CD8-positive, alpha-beta memory T cell (primary cell): ENCODE results near the gene MAP3K14. TPM values are rescaled to one million over a fixed set of nuclear protein-coding genes. Genes with fewer than 3 reads are reported as not detected.

Experiments used
- CTCF ChIA-PET: fragments of 350-600 bp; sonication (Branson Sonifier 250); formaldehyde crosslinking; loops from one replicate; lab custom pipeline; 2021; ENCODE audit warnings: antibody characterized with exemption; lab: Charles Lee
- POLR2A ChIA-PET: fragments of 350-600 bp; sonication (Branson Sonifier 250); formaldehyde crosslinking; loops from one replicate; lab custom pipeline; 2021; ENCODE audit warnings: antibody characterized with exemption; lab: Charles Lee
- DNase-seq, 5 donors: peaks; one replicate each; pipeline versions ENCODE4 v3.0.0 to v3.0.0-alpha.2; 2020 to 2022; ENCODE audit warnings: mixed read lengths in 1 of 5
- H3K27ac ChIP-seq: one replicate; pipeline ENCODE4 v1.7.0; 2013; ENCODE audit warnings: low read depth, mild to moderate bottlenecking, low read length, moderate library complexity
- H3K27me3 ChIP-seq: 2 replicates; pipeline ENCODE4 v1.7.0; 2013; ENCODE audit warnings: low read length, mild to moderate bottlenecking; ENCODE audit not compliant: insufficient read depth, poor library complexity, severe bottlenecking
- H3K36me3 ChIP-seq: 2 replicates; pipeline ENCODE4 v1.7.0; 2013; ENCODE audit warnings: mild to moderate bottlenecking, low read length, moderate library complexity; ENCODE audit not compliant: insufficient read depth
- H3K4me1 ChIP-seq: 2 replicates; pipeline ENCODE4 v1.7.0; 2013; ENCODE audit warnings: mild to moderate bottlenecking, low read length, moderate library complexity; ENCODE audit not compliant: insufficient read depth
- H3K4me3 ChIP-seq: 2 replicates; pipeline ENCODE4 v1.7.0; 2013; ENCODE audit warnings: mild to moderate bottlenecking, low read length
- H3K9me3 ChIP-seq: 2 replicates; pipeline ENCODE4 v1.7.0; 2013; ENCODE audit warnings: mild to moderate bottlenecking, low read length
- H3K27ac Mint-ChIP-seq, 8 donors: one replicate each; pipeline ENCODE4 v1.8.0; 2020 to 2021; ENCODE audit warnings: mixed read lengths in 8 of 8, mild to moderate bottlenecking in 6 of 8, inconsistent platforms in 3 of 8, moderate library complexity in 3 of 8
- H3K27me3 Mint-ChIP-seq, 2 donors: one replicate each; pipeline ENCODE4 v1.8.0; 2020 to 2021; ENCODE audit warnings: mixed read lengths in 2 of 2, mild to moderate bottlenecking in 1 of 2, moderate library complexity in 1 of 2
- H3K36me3 Mint-ChIP-seq, 3 donors: one replicate each; pipeline ENCODE4 v1.8.0; 2020 to 2021; ENCODE audit warnings: mixed read lengths in 3 of 3, inconsistent platforms in 1 of 3, mild to moderate bottlenecking in 1 of 3
- H3K4me1 Mint-ChIP-seq, 3 donors: one replicate each; pipeline ENCODE4 v1.8.0; 2020 to 2021; ENCODE audit warnings: mixed read lengths in 3 of 3, inconsistent platforms in 1 of 3, mild to moderate bottlenecking in 1 of 3
- H3K4me3 Mint-ChIP-seq, 7 donors: one replicate each; pipeline ENCODE4 v1.8.0; 2020 to 2021; ENCODE audit warnings: mixed read lengths in 7 of 7, mild to moderate bottlenecking in 6 of 7, moderate library complexity in 4 of 7, inconsistent platforms in 2 of 7
- H3K9me3 Mint-ChIP-seq, 5 donors: one replicate each; pipeline ENCODE4 v1.8.0; 2020 to 2022; ENCODE audit warnings: mixed read lengths in 5 of 5, mild to moderate bottlenecking in 3 of 5, moderate library complexity in 2 of 5, inconsistent platforms in 1 of 5
- polyA plus RNA-seq: library from polyadenylated mRNA; unstranded; fragments of 300-500 nt; fragmentation: Illumina TruSeq; gene quantifications from one replicate; pipeline ENCODE4 v1.2.3, GENCODE V29; 2021
- total RNA-seq, 2 experiments: library from RNA; stranded (reverse); gene quantifications; one replicate each; pipeline ENCODE4 v1.2.3, GENCODE V29; 2021

The MAP3K14 gene
- total and polyA plus RNA-seq, 3 experiments from 2014 or later, result 9.0 to 62.4 (median 60.2) TPM

GRCh38 chr17:45287526-45288500 lies 29.0 kb downstream of the MAP3K14 start:
- no peaks in the 10 kb centered on the region for H3K27me3 ChIP-seq
- peaks cover 12 to 31% (median 19%) of the 10 kb centered on the region in 3 donors for H3K4me1 Mint-ChIP-seq
- H3K4me3 Mint-ChIP-seq, result no peak overlapping the region
- no peaks in the 10 kb centered on the region for H3K9me3 ChIP-seq
- H3K36me3 ChIP-seq, result peaks cover 48% of the 10 kb centered on the region
- ChIA-PET CTCF (interaction anchor here (1.4 to 2.6 kb wide), 4 partner anchors 11 to 98 kb away, joined by 3 to 10 read pairs (median 4); no protein-coding TSS in a partner anchor), POLR2A (interaction anchor here (1.3 kb wide), 1 partner anchor 24 kb away, joined by 3 read pairs; no protein-coding TSS in a partner anchor)
- H3K27ac ChIP-seq, result no peak overlapping the region
- H3K27ac Mint-ChIP-seq, result peak overlapping the region in 6 of 8 donors; percentile 17 to 65 (median 38)
- no peaks in the 10 kb centered on the region for H3K27me3 Mint-ChIP-seq
- no peak for DNase-seq
- no peaks in the 10 kb centered on the region for H3K9me3 Mint-ChIP-seq
- H3K4me3 ChIP-seq, result no peak overlapping the region
- no peaks in the 10 kb centered on the region for H3K4me1 ChIP-seq
- H3K36me3 Mint-ChIP-seq, result peaks cover 0 to 86% (median 12%) of the 10 kb centered on the region in 3 donors

DNA sequence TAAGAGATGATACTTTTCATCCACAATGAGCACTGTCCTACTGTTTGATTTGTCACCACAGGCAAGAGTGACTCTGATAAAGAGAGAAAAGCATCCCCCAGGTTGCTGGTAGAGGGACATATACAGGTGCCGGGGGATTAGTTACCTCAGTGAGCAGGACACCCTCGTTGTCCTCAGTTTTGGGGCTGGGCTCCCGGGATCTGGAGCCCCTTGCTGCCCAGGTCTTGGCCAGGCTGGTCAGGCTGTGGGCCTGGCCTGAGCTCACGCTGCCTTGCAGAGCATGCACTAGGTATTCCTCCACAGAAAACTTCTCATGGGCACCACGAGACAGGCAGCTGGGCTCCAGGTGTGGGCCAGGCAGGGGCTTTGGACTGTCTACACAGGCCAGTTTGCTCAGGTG lies 30.5 kb downstream of the MAP3K14 start:
- no peaks in the 10 kb centered on the region for H3K9me3 Mint-ChIP-seq
- Histone ChIP-seq H3K36me3 (peaks cover 51% of the 10 kb centered on the region), H3K27ac (no peak overlapping the region), H3K9me3 (no peaks in the 10 kb centered on the region), H3K27me3 (no peaks in the 10 kb centered on the region), H3K4me1 (no peaks in the 10 kb centered on the region), H3K4me3 (no peak overlapping the region)
- CTCF ChIA-PET, result interaction anchor here (1.6 to 1.9 kb wide), 2 partner anchors 13 to 99 kb away, joined by 4 to 5 read pairs; no protein-coding TSS in a partner anchor
- no peak for DNase-seq
- no peak overlapping the region for H3K4me3 Mint-ChIP-seq
- POLR2A ChIA-PET, result no interaction called here
- peaks cover 0 to 85% (median 12%) of the 10 kb centered on the region in 3 donors for H3K36me3 Mint-ChIP-seq
- peaks cover 7 to 18% (median 10%) of the 10 kb centered on the region in 3 donors for H3K4me1 Mint-ChIP-seq
- H3K27ac Mint-ChIP-seq, result peak overlapping the region in 6 of 8 donors; percentile 29 to 86 (median 52)
- H3K27me3 Mint-ChIP-seq, result no peaks in the 10 kb centered on the region

- Mint-ChIP-seq H3K9me3 (no peaks in the 10 kb centered on the region), H3K4me3 (no peak overlapping the region), H3K27ac (peak overlapping the region in 6 of 8 donors; percentile 51 to 82 (median 62)), H3K27me3 (no peaks in the 10 kb centered on the region), H3K36me3 (peaks cover 3 to 77% (median 10%) of the 10 kb centered on the region in 3 donors), H3K4me1 (peaks cover 4 to 10% (median 6%) of the 10 kb centered on the region in 3 donors)
- ChIA-PET POLR2A (no interaction called here), CTCF (interaction anchor here (0.7 to 3.2 kb wide), 7 partner anchors 10 to 101 kb away, joined by 3 to 18 read pairs (median 4); partner anchors contain the start of gene MAP3K14)
- Histone ChIP-seq H3K4me1 (no peaks in the 10 kb centered on the region), H3K27me3 (no peaks in the 10 kb centered on the region), H3K27ac (no peak overlapping the region), H3K9me3 (no peaks in the 10 kb centered on the region), H3K36me3 (peaks cover 40% of the 10 kb centered on the region), H3K4me3 (no peak overlapping the region)
- DNase-seq, result no peak
Observed at GRCh38 chr17:45284176-45285140, 32.4 kb downstream of the MAP3K14 start.

DNA sequence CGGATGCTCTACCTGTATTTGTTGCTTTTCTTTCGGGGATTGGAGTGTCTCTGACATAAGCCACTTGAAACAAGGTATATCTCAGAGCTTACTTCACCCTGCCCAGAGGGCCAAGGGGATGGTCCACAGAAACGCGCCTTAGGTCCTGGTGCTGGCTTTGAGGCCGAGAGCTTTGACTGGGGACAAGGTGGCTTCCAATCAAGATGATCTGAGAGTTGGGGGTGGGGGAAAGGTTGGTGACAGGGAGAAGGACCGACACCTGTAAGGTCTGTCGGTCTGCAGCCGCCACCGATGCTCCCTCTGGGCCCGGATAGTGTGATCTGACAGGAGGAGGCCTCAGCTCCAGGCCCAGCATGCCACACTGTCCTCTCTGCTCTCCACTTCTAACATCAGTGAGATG lies 33.1 kb downstream of the MAP3K14 start:
- Histone ChIP-seq H3K4me1 (no peaks in the 10 kb centered on the region), H3K27ac (no peak overlapping the region), H3K36me3 (peaks cover 36% of the 10 kb centered on the region), H3K27me3 (no peaks in the 10 kb centered on the region), H3K9me3 (no peaks in the 10 kb centered on the region), H3K4me3 (no peak overlapping the region)
- DNase-seq, result no peak
- no peaks in the 10 kb centered on the region for H3K9me3 Mint-ChIP-seq
- H3K4me3 Mint-ChIP-seq, result no peak overlapping the region
- H3K27ac Mint-ChIP-seq, result peak overlapping the region in 6 of 8 donors; percentile 29 to 82 (median 55)
- peaks cover 3 to 75% (median 10%) of the 10 kb centered on the region in 3 donors for H3K36me3 Mint-ChIP-seq
- POLR2A ChIA-PET, result no interaction called here
- peaks cover 4 to 10% (median 6%) of the 10 kb centered on the region in 3 donors for H3K4me1 Mint-ChIP-seq
- H3K27me3 Mint-ChIP-seq, result no peaks in the 10 kb centered on the region
- CTCF ChIA-PET, result interaction anchor here (0.7 to 3.2 kb wide), 9 partner anchors 8 to 107 kb away, joined by 3 to 18 read pairs (median 4); partner anchors contain the start of gene MAP3K14

DNA sequence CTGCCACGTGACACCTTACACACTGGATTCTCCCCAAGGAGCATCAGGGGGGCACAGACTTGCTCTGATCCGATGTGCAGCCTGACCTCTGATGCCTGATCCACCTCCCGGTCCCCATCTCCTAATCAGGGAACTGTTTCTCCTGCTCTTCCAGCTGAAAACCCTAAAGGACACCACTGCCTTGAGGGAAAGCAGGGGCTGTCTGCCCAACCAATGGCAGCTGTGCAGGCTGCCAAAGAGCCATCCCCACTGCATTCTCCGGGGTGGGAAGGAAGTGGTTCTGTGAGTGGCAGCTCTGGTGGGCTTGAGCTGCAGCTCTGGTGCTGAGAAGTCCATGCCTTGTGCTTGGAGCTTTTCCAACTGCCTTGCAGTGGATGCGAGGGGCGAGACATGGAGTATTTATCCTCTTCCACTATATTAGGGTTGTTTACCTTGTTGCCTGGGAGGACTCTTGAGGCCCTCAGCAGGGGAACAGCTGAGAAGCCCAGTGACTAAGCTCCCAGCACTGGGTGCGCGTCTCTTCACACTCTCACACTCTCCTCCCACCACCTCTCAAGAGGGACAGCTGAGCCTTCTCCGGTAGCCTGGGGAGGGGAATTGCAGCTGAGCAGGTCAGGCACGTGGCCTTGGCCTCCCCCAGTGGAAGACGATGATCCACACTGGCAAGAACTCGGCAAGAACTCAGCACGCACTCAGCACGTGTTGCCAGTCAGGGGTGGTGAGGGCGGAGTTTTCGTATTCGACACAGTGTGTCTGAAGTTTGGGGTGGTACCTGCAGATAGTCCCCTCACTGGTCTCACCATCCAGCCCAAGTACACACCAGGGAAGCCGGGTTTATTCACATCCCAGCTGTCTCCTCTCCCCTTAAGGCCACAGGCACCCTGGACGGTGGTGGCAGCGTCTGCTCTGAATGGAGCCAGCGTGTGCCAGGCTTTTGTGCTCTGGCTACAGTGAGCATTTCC lies 33.9 kb downstream of the MAP3K14 start:
- H3K27me3 Mint-ChIP-seq, result no peaks in the 10 kb centered on the region
- ChIA-PET CTCF (interaction anchor here (0.9 to 3.2 kb wide), 9 partner anchors 9 to 108 kb away, joined by 3 to 18 read pairs (median 4); partner anchors contain the start of gene MAP3K14), POLR2A (interaction anchor here (1.0 kb wide), 1 partner anchor 39 kb away, joined by 3 read pairs; no protein-coding TSS in a partner anchor)
- peaks cover 36% of the 10 kb centered on the region for H3K36me3 ChIP-seq
- no peaks in the 10 kb centered on the region for H3K4me1 ChIP-seq
- no peaks in the 10 kb centered on the region for H3K9me3 Mint-ChIP-seq
- no peak overlapping the region for H3K4me3 ChIP-seq
- DNase-seq, result peak in 1 of 5 donors; percentile 11
- H3K27ac ChIP-seq, result no peak overlapping the region
- H3K27me3 ChIP-seq, result no peaks in the 10 kb centered on the region
- no peaks in the 10 kb centered on the region for H3K9me3 ChIP-seq
- peaks cover 3 to 74% (median 10%) of the 10 kb centered on the region in 3 donors for H3K36me3 Mint-ChIP-seq
- peak overlapping the region in 5 of 8 donors; percentile 19 to 91 (median 33) for H3K27ac Mint-ChIP-seq
- H3K4me1 Mint-ChIP-seq, result peaks cover 6 to 13% (median 6%) of the 10 kb centered on the region in 3 donors
- no peak overlapping the region for H3K4me3 Mint-ChIP-seq

GRCh38 chr17:45279898-45280297 lies 36.9 kb downstream of the MAP3K14 start:
- no peaks in the 10 kb centered on the region for H3K27me3 ChIP-seq
- no peaks in the 10 kb centered on the region for H3K4me1 ChIP-seq
- Mint-ChIP-seq H3K27ac (no peak overlapping the region), H3K4me1 (peaks cover 9 to 22% (median 16%) of the 10 kb centered on the region in 3 donors), H3K27me3 (no peaks in the 10 kb centered on the region), H3K4me3 (no peak overlapping the region), H3K9me3 (no peaks in the 10 kb centered on the region), H3K36me3 (peaks cover 3 to 62% (median 5%) of the 10 kb centered on the region in 3 donors)
- ChIA-PET POLR2A (interaction anchor here (0.7 kb wide), 1 partner anchor 97 kb away, joined by 10 read pairs; no protein-coding TSS in a partner anchor), CTCF (interaction anchor here (0.7 to 1.6 kb wide), 2 partner anchors 32 to 112 kb away, joined by 3 read pairs; no protein-coding TSS in a partner anchor)
- peaks cover 22% of the 10 kb centered on the region for H3K36me3 ChIP-seq
- no peak overlapping the region for H3K4me3 ChIP-seq
- no peaks in the 10 kb centered on the region for H3K9me3 ChIP-seq
- no peak for DNase-seq
- no peak overlapping the region for H3K27ac ChIP-seq
